Fibroblast of lung (primary cell): ENCODE results near the gene FHL5.

Experiments used
- CTCF ChIP-seq, 2 donors: IDR thresholded peaks in 1 of 2; conservative IDR thresholded peaks in 1 of 2; 1 replicate in 1 of 2; 2 replicates in 1 of 2; pipeline ENCODE4 v1.5.1; 2011 to 2012; ENCODE audit warnings: low read length in 2 of 2, control low read depth in 1 of 2, inconsistent platforms in 1 of 2, low read depth in 1 of 2, mild to moderate bottlenecking in 1 of 2
- EZH2 ChIP-seq: IDR thresholded peaks from 2 replicates; pipeline ENCODE4 v1.5.1; 2012; ENCODE audit warnings: low read length, control low read depth, mild to moderate bottlenecking; ENCODE audit errors: missing control alignments

DNA sequence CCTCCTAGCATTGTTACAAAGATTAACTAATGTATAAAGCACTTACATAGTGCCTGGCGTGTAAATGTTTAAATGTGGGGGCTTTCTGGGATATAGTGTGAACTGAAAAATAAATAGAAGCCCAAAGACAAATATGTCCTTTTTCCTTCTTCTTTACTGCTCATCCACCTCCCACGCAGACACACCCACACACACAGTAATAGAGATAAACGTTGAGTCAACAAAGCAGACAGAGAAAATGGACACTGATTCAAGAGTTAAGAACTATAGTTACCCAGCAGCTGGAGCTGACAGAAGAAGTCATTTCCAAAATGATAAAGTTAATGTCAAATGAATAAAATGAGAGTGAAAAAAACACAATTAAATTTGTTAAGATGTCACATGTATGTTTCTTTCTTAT is 68.3 kb downstream of the FHL5 start:
- TF ChIP-seq CTCF (conservative IDR thresholded peaks at IDR 0.05 in 1 of 2, IDR thresholded peaks at IDR 0.05 in 1 of 2; ENCODE audit: low read depth in 1 of 2, low read length in 2 of 2) (no peak), EZH2 (no peak)
